ENCODE measurements around the gene DGCR6. TPM values are rescaled to one million over a fixed set of nuclear protein-coding genes. Genes with fewer than 3 reads are reported as not detected.
"Not testable (repeated sequence)": the region's sequence is repeated elsewhere in the genome, so short reads cannot be mapped to it uniquely, and the experiment has no call there.

The DGCR6 gene
- total and polyA plus RNA-seq, 2 donors (not counting 1 experiment from before 2014, with no cell fraction given), result 0.56 to 0.83 TPM

DNA sequence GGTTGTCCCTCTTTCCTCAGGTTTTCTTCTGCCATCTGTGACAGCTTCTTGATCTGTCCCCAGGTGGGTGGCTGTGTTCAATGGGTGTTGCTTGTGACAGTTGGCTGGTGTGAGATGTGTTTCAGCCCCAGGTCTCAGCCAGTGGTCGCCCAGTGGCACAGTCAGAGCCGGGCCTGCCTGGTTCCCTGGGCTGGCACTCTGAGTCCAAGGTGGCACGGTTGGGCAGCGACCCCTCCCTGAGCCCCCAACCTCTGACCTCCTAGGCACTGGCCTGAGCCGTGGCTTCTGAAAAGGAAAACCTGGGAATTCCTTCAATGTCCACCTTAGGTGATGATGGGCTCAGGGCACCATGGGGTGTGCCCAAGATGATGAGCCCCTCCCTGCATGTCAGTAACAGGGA is 44.0 kb downstream of the DGCR6 start:
- Histone ChIP-seq H2AFZ (ENCODE audit: low read length) (no peak overlapping the region), H3K9ac (ENCODE audit: insufficient read depth, low read length) (no peak overlapping the region), H3K36me3 (ENCODE audit: control insufficient read depth, insufficient read depth, low read length) (no peaks in the 10 kb centered on the region), H3K79me2 (ENCODE audit: control insufficient read depth, insufficient read depth, low read length) (no peaks in the 10 kb centered on the region), H4K20me1 (ENCODE audit: control insufficient read depth, extremely low read depth, insufficient read depth, low read length) (no peaks in the 10 kb centered on the region), H3K27me3 (ENCODE audit: control insufficient read depth, insufficient read depth, low read length) (no peaks in the 10 kb centered on the region), H3K9me3 (ENCODE audit: control insufficient read depth, insufficient read depth, low read depth, low read length) (no peaks in the 10 kb centered on the region), H3K27ac (ENCODE audit: insufficient read depth, low read length) (no peak overlapping the region), H3K4me1 (ENCODE audit: control insufficient read depth, extremely low read depth, insufficient read depth, low read length) (no peaks in the 10 kb centered on the region), H3K4me2 (ENCODE audit: extremely low read depth, insufficient read depth, low read length) (no peak overlapping the region), H3K4me3 (replicated peaks in 1 of 4; ENCODE audit: control extremely low read depth in 1 of 4, insufficient read depth in 1 of 4, low read depth in 3 of 4, low read length in 4 of 4) (no peak overlapping the region)
- DNase-seq (ENCODE audit: low read depth in 2 of 2), result no peak
- TF ChIP-seq, protein P1, sequence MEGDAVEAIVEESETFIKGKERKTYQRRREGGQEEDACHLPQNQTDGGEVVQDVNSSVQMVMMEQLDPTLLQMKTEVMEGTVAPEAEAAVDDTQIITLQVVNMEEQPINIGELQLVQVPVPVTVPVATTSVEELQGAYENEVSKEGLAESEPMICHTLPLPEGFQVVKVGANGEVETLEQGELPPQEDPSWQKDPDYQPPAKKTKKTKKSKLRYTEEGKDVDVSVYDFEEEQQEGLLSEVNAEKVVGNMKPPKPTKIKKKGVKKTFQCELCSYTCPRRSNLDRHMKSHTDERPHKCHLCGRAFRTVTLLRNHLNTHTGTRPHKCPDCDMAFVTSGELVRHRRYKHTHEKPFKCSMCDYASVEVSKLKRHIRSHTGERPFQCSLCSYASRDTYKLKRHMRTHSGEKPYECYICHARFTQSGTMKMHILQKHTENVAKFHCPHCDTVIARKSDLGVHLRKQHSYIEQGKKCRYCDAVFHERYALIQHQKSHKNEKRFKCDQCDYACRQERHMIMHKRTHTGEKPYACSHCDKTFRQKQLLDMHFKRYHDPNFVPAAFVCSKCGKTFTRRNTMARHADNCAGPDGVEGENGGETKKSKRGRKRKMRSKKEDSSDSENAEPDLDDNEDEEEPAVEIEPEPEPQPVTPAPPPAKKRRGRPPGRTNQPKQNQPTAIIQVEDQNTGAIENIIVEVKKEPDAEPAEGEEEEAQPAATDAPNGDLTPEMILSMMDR (conservative IDR thresholded peaks at IDR 0.05 in 1 of 2, IDR thresholded peaks at IDR 0.05 in 1 of 2; ENCODE audit: low read depth in 1 of 2, low read length in 2 of 2), result no peak
- TF ChIP-seq EZH2 (IDR thresholded peaks at IDR 0.05; ENCODE audit: low read length, missing control alignments), result no peak

DNA sequence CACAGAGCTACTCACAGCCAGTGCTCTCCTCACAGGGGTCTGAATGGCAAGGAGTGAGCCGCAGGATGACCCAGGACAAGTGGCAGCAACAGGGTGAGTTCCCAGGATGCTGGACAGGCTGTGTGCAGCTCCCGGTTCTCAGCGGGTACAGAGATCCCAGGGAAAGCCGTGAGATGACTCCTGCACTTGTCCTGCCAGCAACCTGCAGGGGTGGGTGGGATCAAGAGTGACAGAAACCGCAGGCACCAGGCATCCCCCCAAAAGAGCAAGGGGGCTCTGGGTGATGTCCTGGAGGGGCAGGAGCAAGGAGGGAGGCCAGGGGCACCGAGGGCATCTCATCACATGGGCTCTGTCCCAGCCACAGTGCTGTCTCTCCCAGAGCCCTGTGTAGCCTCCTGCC is 45.9 kb downstream of the DGCR6 start:
- no peak overlapping the region for H3K4me2 ChIP-seq (ENCODE audit: extremely low read depth, insufficient read depth, low read length)
- no peak for DNase-seq (ENCODE audit: low read depth in 2 of 2)
- H3K9ac ChIP-seq (ENCODE audit: insufficient read depth, low read length), result no peak overlapping the region
- H3K27me3 ChIP-seq (ENCODE audit: control insufficient read depth, insufficient read depth, low read length), result no peaks in the 10 kb centered on the region
- H3K4me1 ChIP-seq (ENCODE audit: control insufficient read depth, extremely low read depth, insufficient read depth, low read length), result no peaks in the 10 kb centered on the region
- H2AFZ ChIP-seq (ENCODE audit: low read length), result no peak overlapping the region
- no peaks in the 10 kb centered on the region for H4K20me1 ChIP-seq (ENCODE audit: control insufficient read depth, extremely low read depth, insufficient read depth, low read length)
- H3K36me3 ChIP-seq (ENCODE audit: control insufficient read depth, insufficient read depth, low read length), result no peaks in the 10 kb centered on the region
- no peak overlapping the region for H3K27ac ChIP-seq (ENCODE audit: insufficient read depth, low read length)
- H3K9me3 ChIP-seq (ENCODE audit: control insufficient read depth, insufficient read depth, low read depth, low read length), result no peaks in the 10 kb centered on the region
- TF ChIP-seq, protein P1 (conservative IDR thresholded peaks at IDR 0.05 in 1 of 2, IDR thresholded peaks at IDR 0.05 in 1 of 2; ENCODE audit: low read depth in 1 of 2, low read length in 2 of 2), result no peak
- TF ChIP-seq EZH2 (IDR thresholded peaks at IDR 0.05; ENCODE audit: low read length, missing control alignments), result no peak
- H3K79me2 ChIP-seq (ENCODE audit: control insufficient read depth, insufficient read depth, low read length), result no peaks in the 10 kb centered on the region
- H3K4me3 ChIP-seq (replicated peaks in 1 of 4; ENCODE audit: control extremely low read depth in 1 of 4, insufficient read depth in 1 of 4, low read depth in 3 of 4, low read length in 4 of 4), result no peak overlapping the region

DNA sequence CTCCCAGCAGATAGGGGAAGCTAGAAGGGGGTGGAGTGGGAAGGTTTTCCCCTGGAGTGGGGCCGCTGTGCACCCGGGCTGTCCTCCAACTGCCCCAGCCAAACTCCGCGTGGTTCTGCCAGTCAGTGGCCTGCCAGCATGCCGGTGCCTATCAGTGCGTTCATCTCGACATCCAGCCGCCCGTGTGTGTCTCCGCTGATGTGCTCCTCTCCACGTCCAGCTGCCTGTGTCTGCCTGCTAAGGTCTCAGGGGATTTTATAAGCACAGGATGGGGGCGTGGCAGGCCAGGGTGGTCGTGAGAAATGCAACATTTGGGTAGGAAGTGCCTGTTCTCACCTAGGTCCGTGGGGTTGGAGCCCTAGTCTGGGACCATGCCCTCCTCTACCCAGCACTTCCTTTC is 47.0 kb downstream of the DGCR6 start:
- not testable (repeated sequence) for H4K20me1 ChIP-seq (ENCODE audit: control insufficient read depth, extremely low read depth, insufficient read depth, low read length); H3K4me2 ChIP-seq (ENCODE audit: extremely low read depth, insufficient read depth, low read length); H3K27ac ChIP-seq (ENCODE audit: insufficient read depth, low read length); H3K9ac ChIP-seq (ENCODE audit: insufficient read depth, low read length); DNase-seq (ENCODE audit: low read depth in 2 of 2); H3K4me3 ChIP-seq (replicated peaks in 1 of 4; ENCODE audit: control extremely low read depth in 1 of 4, insufficient read depth in 1 of 4, low read depth in 3 of 4, low read length in 4 of 4); H3K79me2 ChIP-seq (ENCODE audit: control insufficient read depth, insufficient read depth, low read length); H3K4me1 ChIP-seq (ENCODE audit: control insufficient read depth, extremely low read depth, insufficient read depth, low read length); H3K9me3 ChIP-seq (ENCODE audit: control insufficient read depth, insufficient read depth, low read depth, low read length); H2AFZ ChIP-seq (ENCODE audit: low read length); H3K36me3 ChIP-seq (ENCODE audit: control insufficient read depth, insufficient read depth, low read length); H3K27me3 ChIP-seq (ENCODE audit: control insufficient read depth, insufficient read depth, low read length)

Data from fibroblast of lung (primary cell).